WI38 (cell line): ENCODE results near the gene CCDC66.

Experiments
- H3K4me3 ChIP-seq: 2 replicates; pipeline ENCODE4 v1.5.1; 2011; ENCODE audit warnings: low read depth, mild to moderate bottlenecking, control low read depth, low read length
- TF ChIP-seq, protein P1 (sequence below): IDR thresholded peaks from 2 replicates; pipeline ENCODE4 v1.5.1; 2012; ENCODE audit warnings: low read depth, mild to moderate bottlenecking, control low read depth, low read length

The CCDC66 gene

DNA sequence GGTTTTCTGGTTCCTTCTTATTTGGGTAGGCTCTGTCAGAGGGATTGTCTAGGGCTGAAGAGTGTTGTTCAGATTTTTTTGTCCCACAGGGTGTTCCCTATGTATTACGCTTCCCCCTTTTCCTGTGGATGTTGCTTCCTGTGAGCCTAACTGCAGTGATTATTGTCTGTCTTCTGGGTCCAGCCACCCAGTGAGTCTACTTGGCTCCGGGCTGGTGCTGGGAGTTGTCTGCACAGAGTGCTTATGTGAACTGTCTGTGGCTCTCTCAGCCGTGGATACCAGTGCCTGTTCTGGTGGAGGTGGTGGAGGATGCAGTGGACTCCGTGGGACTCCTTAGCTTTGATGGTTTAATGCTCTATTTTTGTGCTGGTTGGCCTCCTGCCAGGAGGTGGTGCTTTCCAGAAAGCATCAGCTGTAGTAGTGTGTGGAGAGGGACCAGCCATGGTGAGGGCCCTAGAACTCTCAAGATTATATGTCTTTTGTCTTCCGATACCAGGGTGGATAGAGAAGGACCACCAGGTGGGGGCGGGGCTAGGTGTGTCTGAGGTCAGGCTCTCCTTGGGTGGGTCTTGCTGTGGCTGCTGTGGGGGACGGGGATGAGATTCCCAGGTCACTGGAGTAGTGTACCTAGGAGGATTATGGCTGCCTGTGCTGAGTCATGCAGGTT lies 53.8 kb downstream of the CCDC66 start:
- TF ChIP-seq, protein P1, sequence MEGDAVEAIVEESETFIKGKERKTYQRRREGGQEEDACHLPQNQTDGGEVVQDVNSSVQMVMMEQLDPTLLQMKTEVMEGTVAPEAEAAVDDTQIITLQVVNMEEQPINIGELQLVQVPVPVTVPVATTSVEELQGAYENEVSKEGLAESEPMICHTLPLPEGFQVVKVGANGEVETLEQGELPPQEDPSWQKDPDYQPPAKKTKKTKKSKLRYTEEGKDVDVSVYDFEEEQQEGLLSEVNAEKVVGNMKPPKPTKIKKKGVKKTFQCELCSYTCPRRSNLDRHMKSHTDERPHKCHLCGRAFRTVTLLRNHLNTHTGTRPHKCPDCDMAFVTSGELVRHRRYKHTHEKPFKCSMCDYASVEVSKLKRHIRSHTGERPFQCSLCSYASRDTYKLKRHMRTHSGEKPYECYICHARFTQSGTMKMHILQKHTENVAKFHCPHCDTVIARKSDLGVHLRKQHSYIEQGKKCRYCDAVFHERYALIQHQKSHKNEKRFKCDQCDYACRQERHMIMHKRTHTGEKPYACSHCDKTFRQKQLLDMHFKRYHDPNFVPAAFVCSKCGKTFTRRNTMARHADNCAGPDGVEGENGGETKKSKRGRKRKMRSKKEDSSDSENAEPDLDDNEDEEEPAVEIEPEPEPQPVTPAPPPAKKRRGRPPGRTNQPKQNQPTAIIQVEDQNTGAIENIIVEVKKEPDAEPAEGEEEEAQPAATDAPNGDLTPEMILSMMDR, result no peak
- H3K4me3 ChIP-seq, result no peak overlapping the region

DNA sequence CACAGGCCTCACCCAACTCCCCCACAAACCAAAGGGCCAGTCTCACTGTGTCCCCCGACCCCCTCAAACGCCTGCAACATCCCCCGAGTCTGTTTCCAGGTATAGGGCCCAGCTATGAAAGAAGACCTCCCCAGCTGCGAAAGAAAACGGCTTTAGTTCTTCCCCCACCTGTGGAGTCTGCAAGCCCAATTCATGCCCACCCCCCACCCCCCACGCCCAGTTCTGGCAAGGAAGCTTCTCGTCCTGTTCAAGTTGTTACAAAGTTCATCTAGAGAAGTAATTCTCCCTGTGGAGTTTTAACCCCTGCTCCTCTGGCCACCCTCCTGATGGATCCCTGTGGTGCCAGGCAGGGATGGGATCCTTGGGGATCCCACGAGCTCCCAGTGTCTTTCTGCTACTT lies 54.4 kb downstream of the CCDC66 start:
- TF ChIP-seq, protein P1, result no peak
- no peak overlapping the region for H3K4me3 ChIP-seq

DNA sequence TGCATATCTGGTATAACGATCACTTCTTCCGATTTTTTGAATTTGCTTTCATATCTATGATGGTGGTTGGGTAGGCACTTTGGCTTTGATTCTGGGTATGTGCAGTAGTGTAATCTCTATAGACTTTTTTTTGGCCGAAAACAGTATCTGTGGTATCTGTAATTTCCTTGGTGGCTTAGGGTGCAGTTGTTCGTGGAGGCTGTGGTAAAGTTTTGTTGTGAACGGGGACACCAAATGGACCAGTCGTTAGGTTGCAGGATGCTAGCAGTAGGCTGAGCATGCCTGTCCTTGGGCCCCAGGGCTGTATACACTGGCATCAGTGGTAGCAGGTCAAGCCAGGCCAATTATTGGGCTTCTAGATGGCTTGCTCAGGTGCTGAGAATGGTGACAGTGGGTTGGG lies 55.2 kb downstream of the CCDC66 start:
- TF ChIP-seq, protein P1, result no peak
- no peak overlapping the region for H3K4me3 ChIP-seq

GRCh38 chr3:56613016-56613415 lies 56.0 kb downstream of the CCDC66 start:
- no peak overlapping the region for H3K4me3 ChIP-seq
- TF ChIP-seq, protein P1, result no peak

- no peak overlapping the region for H3K4me3 ChIP-seq
- TF ChIP-seq, protein P1, result no peak
These were observed 59.6 kb downstream of the CCDC66 start for GRCh38 chr3:56616478-56617006.

GRCh38 chr3:56620371-56620770 lies 63.4 kb downstream of the CCDC66 start:
- TF ChIP-seq, protein P1, result no peak
- H3K4me3 ChIP-seq, result no peak overlapping the region

- TF ChIP-seq, protein P1, result no peak
These were observed 64.7 kb downstream of the CCDC66 start for GRCh38 chr3:56621681-56622080.

More at GRCh38 chr3:56621681-56622080, 64.7 kb downstream of the CCDC66 start:
- H3K4me3 ChIP-seq, result no peak overlapping the region
